OCI-LY1 (cell line): ENCODE measurements around the gene CA5A.

ENCODE experiments used
- CTCF ChIP-seq: fragments of 200-600 bp; sonication (generic), shearing (Covaris generic); IDR thresholded peaks from 2 replicates; pipeline ENCODE4 v1.5.1; 2017; ENCODE audit warnings: mild to moderate bottlenecking, antibody characterized with exemption, low read length, moderate library complexity, mixed read lengths
- EZH2 ChIP-seq: fragments of 200-600 bp; sonication (generic), shearing (Covaris generic); IDR thresholded peaks from 2 replicates; pipeline ENCODE4 v1.8.0; 2017; ENCODE audit warnings: borderline replicate concordance, mixed run types, mild to moderate bottlenecking, antibody characterized with exemption, low read length, moderate library complexity, mixed read lengths

- TF ChIP-seq EZH2 (no peak), CTCF (no peak)
Measured at GRCh38 chr16:87874639-87875427, 61.5 kb downstream of the CA5A start.
